GM19238 (cell line): ENCODE measurements around the gene MED13L.

Source experiments
- DNase-seq: peaks from one replicate; pipeline ENCODE4 v3.0.0; 2011; ENCODE audit warnings: low spot score; ENCODE audit not compliant: insufficient read length

Gene MED13L

GRCh38 chr12:116213885-116214527 is 63.5 kb downstream of the MED13L start:
- no peak for DNase-seq

GRCh38 chr12:116213014-116213413 is 64.5 kb downstream of the MED13L start:
- DNase-seq, result no peak

DNA sequence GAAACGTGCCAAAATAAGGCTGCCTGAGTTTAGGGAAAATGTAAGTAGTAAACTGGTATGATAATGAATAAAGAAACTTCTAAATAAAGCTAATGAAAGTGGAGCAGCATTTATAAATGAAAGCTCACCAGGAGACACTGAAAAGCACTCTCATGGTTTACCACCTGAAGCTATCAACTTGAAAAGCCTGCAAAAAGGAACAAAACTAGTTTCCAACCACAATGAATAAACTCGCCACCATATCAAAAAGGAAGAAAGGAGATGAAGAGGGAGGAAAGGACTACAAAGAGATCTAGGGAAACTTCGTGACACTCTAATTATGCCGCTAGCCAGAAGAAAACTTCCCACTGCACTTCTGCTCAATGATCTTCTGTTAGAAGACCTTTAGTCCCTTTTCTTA is 66.7 kb downstream of the MED13L start:
- DNase-seq, result no peak

DNA sequence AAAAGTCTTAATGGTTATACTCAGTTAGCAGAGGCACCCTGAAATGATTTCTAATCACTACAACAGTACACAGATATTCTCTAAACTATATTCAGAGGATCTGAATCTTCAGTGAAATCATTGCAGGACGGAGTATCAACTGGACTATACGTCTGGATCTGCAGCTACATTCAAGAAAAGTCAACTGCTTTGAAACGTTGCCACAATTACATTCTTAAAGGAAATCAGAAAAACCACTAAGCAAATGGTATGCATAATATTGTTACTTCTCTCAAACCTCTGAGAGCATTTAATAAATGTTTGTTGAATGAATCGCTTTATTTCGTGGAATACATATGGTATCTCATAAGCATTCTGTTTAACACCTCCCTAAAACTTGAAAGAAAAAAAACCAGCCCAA is 67.4 kb downstream of the MED13L start:
- DNase-seq, result no peak

DNA sequence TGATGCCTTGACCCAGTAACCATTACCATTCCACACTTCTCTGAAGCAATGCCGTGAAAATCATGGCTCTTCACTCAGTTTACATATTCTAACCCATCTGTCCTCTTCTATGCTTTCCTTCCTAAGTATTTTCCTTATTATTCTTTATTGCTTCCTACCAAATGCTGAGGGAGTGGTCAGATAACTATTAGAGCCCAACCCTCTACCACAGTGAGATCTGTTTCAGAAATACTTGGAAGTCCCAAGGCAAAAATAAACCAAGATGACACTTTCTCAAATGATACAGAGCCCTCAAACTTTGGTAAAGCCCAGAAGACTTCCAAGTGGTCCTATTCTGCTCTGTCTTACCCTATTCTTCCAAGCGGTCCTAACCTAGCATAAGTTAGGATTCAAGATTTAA is 68.0 kb downstream of the MED13L start:
- no peak for DNase-seq

- DNase-seq, result no peak
These were observed 70.2 kb downstream of the MED13L start for GRCh38 chr12:116207274-116207673.

- DNase-seq, result no peak
These were observed 70.7 kb downstream of the MED13L start for GRCh38 chr12:116206828-116207227.

DNA sequence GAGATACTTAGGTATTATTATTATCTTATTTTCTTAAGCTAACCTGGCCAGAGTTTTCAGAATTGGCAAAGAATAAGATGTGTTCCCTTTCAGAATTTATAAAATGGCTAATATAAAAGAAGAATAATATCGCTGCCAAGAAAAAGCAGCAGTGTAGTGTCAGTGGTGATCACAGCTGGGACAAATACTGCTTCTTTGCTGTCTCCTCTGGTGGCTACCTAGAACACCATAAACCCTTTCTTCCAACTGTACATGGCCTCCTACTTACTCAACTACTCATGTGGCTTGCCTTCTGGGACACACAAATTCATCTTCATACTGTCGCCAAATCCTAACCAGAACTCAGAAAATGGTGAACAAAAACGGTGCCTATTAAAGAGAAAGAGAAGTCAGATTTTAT is 72.7 kb downstream of the MED13L start:
- no peak for DNase-seq

- DNase-seq, result no peak
These were observed 73.3 kb downstream of the MED13L start for GRCh38 chr12:116204169-116204568.

DNA sequence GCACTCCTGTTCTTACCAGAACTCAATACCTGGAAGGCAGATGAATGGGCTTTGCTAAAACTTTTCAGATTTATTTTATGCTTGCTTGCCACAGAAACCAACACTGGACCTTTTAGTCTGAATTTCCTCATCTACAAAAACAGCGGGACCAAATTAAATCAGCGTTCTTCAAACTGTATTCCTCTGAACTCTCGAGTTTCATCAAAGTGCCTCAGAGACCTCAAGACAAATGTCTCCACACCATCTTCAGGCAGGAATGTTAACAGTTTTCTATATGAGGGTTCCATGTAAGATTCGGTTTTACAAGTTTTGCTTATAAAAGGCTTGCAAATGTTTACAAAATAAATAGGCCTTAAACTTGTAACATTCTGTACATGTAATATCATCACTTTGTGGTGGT is 74.6 kb downstream of the MED13L start:
- DNase-seq, result no peak

- DNase-seq, result no peak
These were observed 75.1 kb downstream of the MED13L start for GRCh38 chr12:116202433-116202832.

- no peak for DNase-seq
These were observed 75.6 kb downstream of the MED13L start for GRCh38 chr12:116201908-116202307.

GRCh38 chr12:116201359-116201758 is 76.1 kb downstream of the MED13L start:
- no peak for DNase-seq

DNA sequence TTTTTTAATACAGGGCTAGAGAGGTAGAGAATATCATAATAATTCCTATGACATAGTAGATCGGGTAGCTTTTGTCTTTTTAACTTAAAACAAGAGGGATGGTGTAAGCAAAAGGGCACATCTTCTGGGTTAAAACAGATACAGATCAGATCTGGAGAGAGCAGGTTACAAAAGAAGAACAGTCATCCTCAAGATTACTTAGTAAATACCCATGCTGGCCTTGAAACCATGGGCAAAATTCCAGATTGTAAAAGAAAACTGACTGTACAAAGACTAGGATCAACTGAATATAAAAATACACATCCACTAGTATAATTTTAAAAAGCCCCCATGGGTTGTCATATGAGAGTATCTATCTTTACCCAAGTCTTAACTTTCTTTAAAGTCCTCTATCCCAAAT is 76.7 kb downstream of the MED13L start:
- no peak for DNase-seq

GRCh38 chr12:116199160-116199706 is 78.3 kb downstream of the MED13L start:
- no peak for DNase-seq

DNA sequence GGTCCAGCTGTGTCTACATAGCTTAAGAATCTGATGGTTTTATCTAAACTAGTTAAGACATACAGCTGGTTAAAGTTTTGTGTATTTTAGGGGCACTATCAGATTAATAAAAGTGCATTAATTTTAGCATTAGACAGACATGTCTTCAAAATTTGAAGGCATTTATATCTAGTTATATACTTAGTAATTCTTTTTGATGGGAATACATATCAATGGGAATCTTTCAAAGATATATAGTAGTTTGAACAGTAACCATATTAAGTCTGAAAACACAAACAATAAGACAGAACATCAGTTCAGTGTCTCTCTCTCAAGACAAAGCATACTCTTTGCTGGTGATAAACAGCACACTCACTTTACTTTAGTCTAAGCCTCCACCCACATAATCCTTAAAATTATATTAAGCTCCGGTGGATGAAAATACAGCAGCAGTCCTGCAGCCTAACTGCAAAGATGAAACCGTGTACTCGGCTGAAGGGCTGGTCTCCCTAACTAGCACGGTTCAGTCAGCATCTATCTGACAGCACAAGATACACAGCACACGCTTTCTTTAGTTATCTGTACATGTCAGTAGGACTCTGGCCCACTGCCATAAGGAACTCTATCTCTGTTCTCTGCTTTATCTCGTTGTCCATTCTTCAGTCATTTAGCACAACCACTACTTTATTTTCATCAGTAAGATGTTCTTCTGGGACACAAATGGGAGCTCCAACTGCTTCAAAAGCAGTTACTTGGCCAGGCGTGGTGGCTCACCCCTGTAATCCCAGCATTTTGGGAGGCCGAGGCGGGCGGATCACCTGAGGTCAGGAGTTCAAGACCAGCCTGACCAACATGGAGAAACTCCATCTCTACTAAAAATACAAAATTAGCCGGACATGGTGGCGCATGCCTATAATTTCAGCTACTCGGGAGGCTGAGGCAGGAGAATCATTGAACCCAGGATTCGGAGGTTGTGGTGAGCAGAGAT is 80.5 kb downstream of the MED13L start:
- no peak for DNase-seq

GRCh38 chr12:116196226-116196625 is 81.3 kb downstream of the MED13L start:
- no peak for DNase-seq

GRCh38 chr12:116194935-116195431 is 82.5 kb downstream of the MED13L start:
- DNase-seq, result peak; percentile 16

GRCh38 chr12:116189692-116190091 is 87.8 kb downstream of the MED13L start:
- no peak for DNase-seq

DNA sequence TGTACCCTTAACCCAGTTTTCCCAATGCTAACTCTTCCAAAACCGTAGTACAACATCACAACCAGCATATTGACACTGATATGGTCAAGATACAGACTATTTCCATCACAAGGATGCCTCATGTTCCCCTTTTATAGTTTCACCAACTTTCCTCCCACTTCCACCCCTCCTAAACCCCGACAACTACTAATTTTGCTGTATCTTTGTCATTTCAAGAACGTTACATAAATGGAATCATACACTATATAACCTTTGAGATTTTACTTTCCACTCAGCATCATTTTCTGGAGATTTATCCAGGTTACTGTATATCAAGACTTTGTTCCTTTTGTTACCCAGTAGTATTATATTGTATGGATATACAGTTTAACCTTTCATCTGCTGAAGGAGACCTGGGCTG is 88.9 kb downstream of the MED13L start:
- no peak for DNase-seq

DNA sequence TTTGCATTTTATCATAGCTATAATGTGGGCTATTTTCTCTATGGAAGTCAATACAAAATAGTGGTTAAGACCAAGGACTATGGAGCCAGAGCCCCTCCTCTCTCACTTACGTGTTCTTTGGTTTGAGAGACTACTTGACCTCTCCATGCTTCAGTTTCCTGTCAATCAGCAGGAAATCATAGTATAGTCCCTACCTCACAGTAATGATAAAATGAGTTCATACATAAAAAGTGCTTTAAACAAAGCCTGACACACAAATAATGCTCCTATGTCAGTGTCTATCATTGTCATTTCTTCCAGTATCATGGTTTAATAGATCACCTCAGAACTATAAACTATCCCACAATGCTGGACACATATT is 90.4 kb downstream of the MED13L start:
- no peak for DNase-seq

DNA sequence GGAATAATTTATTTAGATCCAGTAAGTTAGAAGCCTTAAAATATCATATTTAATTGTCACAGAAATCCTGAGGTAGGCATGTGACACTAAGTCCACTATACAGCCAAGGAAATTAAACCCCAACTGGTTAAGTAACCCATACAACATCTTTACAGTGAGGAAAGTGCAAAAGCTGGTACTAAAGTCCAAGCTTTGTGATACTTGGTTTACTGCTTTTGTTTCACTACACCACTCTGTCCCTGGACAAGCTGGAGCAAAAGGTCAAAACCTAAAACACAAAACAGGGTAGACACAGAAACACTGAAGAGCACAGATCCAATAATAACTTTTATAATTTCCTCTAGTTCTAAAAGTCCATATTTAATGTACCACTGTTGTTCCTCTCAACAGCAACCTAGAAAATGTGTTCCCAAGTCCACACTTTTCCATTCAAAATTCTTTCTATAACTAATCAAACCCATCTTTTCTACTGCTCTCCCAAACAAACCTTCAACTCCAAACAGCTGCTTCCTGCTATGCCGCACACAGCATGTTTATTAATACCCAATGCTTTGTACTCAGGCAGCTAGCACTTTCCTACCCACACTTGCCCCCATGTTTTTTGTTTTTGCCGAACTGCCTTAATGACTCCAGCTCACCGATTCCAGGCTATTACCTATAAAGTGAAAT is 90.9 kb downstream of the MED13L start:
- DNase-seq, result no peak
